Pulmonary artery endothelial cell (primary cell): ENCODE data around the gene F12. TPM values are rescaled to one million over a fixed set of nuclear protein-coding genes. Genes with fewer than 3 reads are reported as not detected.

Source experiments
- DNase-seq: peaks from one replicate; pipeline ENCODE4 v3.0.0-alpha.2; 2011; ENCODE audit warnings: low read depth, low spot score
- total RNA-seq: library from RNA; depleted of rRNA; stranded (reverse); fragments of >200 nt; gene quantifications from 2 replicates; pipeline ENCODE4 v1.2.3, GENCODE V29; 2014

Gene F12
- total RNA-seq, 1 donor from 2014 or later = 1.5 TPM

DNA sequence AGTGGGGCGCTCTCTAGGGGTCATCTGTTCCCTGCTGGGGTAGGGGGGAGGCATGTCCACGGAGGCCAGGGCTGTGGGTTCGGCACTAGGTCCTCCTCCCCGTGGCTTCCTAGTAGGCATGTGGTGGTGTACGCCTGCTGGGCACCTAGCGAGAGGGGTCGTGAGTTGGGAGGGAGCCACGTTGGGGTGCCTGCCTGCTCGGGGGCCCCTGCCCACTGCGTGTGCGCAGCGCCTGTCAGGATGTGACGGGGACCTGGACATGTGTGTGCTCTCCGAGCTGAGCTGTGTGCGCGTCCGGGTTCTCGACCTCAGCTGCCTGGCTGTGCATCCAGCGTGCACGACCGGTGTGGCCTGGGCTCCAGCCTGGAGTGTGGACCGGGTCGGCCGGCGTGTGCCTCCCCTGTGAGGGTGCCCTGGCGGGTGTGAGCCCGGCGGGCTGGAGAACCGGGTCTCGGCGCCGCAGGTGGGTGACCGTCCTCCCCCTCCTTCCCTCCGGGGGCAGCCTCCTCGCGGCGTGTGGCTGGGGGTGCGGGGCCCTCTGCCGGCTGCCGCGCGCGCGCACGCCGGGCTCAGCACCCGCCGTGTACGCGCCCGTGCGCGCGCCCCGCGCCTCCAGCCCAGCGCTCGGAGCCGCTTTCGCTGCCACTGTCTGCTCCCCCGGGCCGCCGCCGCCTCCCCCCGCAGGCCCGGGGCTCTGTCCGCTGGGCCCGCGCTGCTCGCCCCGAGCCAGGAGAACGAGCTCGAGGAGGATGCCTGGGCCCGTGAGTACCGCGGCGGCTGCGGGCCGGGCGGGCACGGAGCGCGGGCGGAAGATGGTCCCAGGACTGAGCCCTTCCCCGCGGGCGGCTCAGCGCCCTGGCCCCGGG lies 37.1 kb upstream of the F12 start, which contains the start of gene PRR7:
Gene PRR7, plus strand, starts transcription at position 615 of the 866 bp plus-strand sequence. CDS start 8,254 bp downstream, outside the sequence.
- no peak for DNase-seq

DNA sequence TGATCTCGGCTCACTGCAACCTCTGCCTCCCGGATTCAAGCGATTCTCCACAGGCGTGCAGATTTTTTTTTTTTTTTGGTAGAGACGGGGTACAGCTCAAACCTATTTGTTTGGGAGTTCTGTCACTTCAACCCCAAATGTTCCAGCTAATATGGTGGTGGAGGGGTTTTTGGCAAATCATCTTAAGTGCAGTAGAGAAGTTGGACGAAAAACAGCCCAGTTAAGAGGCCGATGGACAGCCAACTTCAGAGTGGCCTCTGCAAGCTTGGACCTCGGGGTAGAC lies 36.5 kb upstream of the F12 start:
- DNase-seq = no peak

DNA sequence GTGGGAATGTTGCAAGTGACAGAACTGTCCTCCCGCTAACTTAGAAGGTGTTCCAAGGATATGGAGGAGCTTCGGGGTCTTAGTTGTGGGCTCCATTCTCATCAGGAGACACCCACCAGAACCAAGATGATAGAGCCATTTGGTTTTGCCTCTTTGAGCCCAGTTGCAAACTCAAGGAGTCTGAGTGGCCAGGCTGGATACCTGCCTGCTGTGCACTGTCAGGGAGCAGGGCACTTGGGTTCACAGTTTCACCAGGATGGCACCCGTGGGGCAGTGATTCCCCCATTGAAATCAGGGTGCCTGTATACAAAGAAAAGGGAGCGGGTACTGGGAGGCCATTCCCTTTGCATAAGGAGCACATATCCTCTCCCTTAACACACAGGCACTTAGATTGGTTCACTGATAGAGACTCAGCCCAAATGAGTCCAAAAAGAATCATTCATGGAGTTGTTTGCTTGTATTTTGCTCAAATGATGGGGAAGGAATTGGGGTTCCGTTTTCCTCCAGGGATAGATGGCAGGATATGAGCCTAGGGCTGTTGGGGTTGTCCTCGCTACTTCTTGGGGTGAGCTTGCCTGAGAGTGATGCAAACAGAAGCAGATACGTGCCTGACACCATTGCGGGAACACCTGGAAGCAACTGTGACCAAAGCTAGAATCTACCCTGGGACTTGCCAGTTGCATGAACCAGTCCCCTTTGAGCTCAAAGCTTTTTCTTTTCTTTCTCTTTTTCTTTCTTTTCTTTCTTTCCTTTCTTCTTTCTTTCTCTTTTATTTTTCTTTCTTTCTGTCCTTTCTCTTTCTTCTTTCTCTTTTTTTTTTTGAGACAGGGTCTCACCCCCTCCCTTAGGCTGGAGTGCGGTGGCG lies 35.9 kb upstream of the F12 start:
- DNase-seq = no peak

DNA sequence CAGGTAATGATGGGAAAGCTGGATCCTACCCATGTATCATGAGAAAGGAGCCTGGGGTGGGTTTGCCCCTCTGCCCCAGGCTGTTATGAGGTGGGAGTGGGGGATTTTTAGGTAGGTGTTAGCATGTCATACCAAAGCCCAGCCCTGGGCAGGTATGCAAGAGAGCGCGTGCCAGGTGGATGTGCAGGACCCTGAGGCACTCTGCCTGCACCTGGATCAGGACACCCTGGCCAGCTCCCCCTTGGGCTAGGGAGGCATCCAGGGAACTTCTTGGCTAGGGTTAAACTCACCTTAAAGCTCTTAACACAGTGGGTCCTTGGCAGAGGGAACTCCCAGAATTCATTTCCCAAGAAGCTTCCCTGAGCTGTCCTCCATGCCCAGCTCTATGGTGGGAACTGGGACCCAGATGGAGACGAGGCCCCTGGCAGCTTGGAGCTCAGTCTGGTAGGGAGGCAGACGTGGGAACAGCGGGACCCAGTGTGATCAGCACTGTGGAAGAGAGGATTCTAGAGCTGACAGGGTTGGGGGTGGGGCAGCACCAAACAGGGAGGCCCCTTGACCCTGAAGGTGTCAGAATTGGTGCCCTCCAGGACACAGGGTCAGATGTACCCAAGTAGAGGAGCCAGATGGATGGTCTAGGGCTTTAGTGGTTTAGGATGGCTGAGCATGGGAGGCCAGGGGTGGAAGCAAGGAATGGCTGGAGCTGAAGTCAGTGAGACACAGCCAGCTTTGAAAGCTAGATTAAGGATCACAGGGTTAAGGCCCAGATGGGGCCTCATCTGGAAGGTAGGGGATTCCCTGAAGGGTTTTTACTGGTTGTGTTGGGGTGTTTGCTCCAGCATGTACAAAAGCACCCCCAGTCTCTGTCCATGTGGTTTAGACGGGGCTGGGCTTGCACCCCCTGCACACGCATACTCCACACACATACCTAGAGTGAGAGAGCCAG lies 35.0 kb upstream of the F12 start:
- DNase-seq = no peak

DNA sequence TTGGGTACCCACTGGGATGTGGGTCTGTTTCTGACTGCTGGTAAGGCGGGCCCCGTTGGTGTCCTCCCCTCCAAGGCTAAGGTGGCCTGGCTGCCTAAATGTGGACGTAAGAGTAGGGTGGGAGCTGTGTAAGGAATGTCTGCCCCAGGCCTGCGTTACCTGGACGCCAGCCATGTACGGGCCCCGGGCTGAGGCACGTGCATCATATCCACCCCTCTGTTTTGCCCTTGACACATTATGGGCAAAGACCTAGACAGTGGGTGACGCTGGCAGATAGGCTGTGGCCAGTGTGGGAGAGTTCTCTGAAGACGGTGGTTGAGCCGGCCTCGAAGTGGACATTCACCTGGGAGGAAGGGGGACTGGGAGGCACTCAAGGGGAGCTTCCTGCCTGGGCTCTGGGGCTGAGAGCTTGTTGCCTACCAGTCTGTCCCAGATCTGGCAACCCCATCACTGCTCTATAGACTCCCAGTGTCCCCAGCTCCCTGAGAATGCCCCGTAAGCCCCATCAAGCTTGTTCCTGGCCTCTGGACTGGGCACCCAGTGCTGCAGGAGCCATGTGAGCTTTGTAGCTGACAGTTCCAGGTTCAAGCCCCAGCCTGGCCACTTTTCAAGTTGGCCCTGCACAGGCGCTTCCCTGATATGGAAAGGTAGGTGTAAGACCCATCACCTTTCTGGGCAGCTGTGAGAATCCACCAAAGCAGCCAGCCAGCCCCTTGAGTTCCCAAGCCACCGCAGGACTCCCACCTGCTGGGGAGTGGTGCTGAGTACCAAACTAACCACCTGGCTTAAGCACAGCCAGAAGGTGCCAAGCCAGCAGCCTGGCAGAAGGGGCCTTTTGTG lies 34.0 kb upstream of the F12 start:
- no peak for DNase-seq

DNA sequence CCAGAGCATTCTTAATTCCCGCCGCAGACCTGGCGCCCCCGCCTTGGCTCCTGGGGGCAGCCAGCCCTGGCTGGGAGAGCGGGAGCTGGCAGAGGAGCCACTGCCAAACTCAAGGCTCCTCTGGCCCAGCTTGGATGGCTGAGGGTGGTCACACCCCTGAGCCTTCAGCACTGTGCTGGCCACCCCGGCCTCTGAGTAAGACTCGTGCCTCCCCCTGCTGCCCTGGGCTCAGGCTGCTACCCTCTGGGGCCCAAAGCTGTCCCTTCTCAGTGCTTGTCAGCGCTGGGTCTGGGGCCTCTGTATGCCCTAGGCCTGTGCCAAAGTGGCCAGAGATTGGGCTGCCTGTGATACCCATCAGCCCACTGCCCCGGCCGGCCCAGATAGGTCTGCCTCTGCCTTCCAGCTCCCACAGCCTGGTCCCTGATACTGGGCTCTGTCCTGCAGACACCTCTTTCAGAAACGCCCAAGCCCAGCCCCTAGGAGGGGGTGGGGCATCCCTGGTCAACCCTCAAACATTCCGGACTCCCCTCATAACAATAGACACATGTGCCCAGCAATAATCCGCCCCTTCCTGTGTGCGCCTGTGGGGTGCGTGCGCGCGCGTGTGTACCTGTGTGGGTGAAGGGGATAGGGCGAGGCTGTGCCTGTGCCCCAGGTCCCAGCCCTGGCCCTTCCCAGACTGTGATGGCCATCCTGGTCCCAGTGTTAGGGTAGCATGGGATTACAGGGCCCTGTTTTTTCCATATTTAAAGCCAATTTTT lies 32.9 kb upstream of the F12 start:
- no peak for DNase-seq

DNA sequence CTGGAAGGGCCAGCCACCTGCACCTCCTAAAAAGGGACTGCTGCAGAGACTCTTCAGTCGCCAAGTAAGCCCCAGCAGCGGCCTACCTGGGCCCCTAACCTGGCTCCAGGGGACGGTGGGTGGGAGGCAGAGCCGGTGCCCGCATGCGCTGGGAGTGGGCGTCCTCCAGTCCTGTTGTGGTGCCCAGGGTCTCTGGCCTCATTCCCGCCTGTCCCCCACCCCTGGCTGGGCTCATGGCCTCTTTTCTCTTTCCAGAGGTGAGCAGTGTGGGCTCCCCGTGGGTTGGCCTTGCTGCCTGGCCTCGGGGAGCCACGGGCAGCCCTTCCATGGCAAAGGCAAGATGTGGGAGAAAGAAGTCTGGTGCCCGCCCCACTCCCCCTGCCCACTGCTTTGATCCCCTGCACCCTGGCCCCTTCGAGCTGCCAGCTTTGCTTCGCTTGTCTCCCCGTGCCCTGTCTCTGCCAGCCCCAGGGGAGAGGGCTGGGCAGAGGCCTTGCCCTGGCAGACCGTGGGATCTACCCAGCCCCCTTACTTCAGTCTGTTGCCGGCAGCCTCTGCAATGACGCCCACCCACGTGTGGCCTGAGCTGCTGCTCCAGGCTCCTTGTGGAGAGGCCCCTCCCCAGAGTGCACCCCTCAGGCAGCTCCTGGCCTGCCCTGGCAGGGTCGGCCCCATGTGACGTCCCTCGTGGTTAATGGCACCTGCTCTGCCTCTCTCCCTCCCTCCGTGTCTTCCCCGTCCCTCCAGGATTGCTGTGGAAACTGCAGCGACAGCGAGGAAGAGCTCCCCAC lies 31.8 kb upstream of the F12 start:
- DNase-seq = no peak

DNA sequence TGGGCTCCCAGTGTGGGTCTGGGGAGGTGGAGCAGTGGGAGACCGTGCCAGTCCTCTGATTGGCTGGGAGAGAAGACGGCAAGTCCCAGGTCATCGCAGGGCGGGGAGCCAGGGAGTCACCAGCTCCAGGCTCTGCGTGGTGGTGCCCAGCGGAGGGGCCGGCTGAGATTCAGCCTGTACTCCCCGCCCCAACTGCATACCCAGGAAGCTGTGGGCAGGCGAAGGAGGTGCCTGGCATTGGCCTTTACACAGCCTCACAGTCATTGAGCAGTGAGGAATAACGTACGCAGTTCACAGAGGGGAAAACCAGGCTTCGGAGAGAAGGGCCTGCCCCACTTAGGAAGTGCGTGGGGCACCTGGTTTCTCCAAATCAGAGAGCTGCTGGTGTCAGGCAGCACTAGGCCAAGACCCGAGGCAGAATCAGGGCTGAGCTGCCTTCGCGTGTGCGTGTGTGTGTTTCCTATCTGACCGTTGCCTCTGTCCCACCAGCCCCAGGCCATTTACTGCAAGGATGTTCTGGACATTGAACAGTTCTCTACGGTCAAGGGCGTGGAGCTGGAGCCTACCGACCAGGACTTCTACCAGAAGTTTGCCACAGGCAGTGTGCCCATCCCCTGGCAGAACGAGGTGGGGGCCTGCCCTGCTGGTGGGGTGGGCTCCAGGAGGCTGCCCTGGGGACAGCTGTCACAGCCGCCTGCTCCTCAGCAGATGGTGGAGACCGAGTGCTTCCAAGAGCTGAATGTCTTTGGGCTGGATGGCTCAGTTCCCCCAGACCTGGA lies 31.0 kb upstream of the F12 start:
- DNase-seq = no peak

DNA sequence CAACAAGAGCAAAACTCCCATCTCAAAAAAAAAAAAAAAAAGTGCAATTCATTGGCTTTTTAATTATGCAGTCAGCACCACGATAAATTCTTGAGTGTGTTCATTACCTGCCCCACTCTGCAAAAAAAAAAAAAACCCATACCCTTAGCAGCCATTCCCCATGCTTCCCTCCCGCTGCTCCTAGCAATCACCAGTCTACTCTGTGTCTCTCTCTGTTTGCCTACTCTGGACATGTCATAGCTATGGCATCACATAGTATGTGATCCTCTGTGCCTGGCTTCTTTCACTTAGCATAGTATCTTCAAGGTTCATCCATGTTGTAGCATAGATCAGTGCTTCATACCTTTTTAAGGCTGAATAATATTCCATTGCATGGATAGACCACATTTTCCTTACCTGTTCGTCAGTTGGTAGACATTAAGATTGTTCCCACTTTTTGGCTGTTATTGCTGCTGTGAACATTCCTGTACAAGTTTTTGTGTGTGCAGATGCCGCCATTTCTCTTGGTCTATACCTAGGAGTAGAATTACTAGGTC lies 30.2 kb upstream of the F12 start:
- no peak for DNase-seq

DNA sequence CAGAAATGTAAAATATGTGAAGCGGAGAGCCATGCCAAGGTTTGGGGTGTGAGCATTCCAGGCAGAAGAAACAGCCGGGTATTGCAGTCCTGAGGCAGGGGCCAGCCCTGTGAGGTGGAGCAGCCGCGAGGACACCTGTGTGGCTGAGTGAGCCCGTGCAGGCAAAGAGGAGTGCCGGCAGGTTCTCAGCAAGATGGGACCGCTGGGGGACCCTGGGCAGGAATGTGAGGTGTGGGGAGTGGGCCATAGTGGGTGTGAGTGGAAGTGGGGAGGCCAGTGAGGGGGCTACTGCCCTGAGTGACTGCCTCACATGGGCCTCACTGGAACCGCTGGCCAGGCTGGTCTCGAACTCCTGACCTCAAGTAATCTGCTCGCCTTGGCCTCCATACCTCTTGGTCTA lies 29.1 kb upstream of the F12 start:
- DNase-seq = no peak

DNA sequence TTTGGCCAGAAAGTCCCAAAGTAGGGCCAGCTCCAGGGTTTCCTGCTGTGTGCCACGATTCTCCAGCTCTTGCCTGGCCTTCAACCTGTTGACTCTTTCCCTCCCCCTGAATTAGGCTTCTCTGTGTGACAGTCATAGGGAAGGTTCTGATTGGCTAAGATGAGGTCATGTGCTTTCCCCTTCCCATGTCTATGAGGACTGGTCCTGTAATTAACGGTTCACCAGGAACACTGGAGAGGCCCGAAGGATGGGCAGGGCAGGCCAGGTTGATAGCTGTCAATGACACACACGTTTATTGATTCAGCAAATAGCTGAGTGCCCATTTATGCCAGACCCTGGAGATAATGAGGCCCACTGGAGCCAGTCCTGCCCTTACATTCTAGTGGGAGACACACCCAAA lies 28.3 kb upstream of the F12 start:
- no peak for DNase-seq

DNA sequence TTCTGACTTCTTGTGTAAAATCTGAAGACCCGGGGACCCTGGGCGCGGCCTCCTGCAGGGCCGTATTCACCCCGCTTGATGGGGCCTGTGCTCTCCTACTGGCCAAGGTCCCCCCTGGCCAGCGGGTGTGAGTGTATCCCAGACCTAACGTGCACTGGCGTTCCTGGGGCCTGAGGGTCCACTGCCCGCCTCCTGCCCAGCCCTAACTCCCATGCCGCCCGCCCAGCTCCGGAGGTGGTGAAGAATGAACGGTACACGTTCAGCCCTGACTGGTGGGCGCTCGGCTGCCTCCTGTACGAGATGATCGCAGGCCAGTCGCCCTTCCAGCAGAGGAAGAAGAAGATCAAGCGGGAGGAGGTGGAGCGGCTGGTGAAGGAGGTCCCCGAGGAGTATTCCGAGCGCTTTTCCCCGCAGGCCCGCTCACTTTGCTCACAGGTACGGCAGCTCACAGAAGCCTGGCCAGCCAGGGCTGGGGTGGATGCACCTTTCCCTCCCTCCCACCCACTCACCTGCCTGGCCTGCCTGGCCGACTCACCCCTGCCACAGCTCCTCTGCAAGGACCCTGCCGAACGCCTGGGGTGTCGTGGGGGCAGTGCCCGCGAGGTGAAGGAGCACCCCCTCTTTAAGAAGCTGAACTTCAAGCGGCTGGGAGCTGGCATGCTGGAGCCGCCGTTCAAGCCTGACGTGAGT lies 26.6 kb upstream of the F12 start:
- DNase-seq = no peak

DNA sequence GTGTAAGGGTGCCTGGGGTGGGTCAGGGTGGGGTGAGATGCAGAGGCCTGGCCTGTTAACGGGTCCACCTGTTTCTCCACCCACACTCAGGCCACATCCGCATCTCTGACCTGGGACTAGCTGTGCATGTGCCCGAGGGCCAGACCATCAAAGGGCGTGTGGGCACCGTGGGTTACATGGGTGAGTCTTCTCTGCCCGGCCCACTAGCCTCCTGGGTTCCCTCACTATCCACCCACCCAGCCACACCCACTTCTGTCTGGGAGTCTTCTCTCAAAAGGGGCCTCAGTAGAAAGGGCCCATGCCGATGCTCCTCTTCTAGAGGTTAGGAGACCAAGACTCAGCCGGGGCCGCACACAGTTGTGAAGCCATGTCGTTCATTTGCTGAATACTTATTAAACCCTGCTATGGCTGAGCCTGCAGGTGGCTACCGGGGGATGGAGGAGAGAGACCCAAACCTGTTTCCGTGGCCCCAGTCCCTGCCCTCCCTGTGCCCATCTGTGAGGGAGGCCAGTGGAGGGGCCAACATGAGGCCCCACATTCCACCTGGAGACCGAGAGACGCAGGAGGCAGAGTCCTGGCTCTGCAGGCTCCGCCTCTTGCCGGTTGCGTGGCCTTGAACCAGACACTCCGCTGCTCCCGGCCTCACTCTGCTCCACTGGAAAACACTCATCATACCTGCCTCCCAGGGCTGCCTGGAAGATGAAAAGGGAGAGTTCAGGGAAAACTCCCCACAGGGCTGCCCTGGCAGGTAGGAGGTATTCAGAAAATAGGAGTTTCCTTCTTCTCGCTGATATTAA lies 25.8 kb upstream of the F12 start:
- DNase-seq = no peak

DNA sequence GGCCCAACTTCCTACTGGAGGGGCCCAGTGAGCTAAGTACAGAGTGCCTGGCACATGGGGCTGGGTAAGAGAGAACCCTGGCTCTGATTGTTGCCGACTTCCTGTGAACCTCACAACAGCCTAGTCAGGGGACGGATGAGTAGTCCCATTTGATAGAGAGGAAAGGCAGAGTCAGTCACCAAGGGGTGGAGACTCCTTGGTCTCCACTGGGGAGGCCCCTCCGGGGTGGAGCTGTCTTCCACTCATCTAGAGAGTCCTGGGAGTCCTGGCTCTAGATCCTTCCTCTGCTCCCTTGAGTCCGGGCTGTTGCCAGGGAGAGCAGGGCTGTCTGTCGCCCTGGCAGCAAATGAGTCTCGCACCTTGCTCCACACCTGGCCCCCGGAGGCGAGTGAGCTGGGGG lies 25.1 kb upstream of the F12 start:
- DNase-seq = no peak

DNA sequence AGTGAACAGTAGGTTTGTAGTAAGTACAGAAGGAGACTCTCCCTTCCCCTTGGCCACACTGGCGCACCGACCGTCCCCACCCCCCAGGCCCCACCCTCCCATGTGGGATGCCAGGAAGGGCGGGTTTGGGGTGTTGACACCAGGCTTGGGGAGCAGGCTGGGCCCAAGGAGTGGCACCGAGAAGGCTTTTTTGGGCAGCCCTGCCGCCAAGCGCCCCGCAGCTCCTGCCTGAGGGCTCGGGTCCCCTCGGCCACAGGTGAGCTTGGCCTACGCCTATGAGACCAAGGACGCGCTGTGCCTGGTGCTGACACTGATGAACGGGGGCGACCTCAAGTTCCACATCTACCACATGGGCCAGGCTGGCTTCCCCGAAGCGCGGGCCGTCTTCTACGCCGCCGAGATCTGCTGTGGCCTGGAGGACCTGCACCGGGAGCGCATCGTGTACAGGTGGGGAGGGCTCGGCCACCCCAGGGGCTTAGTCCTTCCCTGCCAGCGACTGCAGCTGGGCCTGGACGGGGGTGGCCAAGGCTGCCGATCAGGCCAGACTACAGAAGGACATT lies 24.4 kb upstream of the F12 start:
- DNase-seq = no peak
